A549 (cell line): ENCODE data around the gene ABCC9. TPM values are rescaled to one million over a fixed set of nuclear protein-coding genes. Genes with fewer than 3 reads are reported as not detected.

Experiments used
- ATAC-seq, 2 experiments: fragments of 200-7000 bp in 1 of 2; fragments of >200 bp in 1 of 2; cut with Nextera tagmentation in 1 of 2; cut with Tn5 transposase in 1 of 2; 3 replicates each; pipeline versions ENCODE4 v1.8.0 to v1.9.1; 2018 to 2020; ENCODE audit warnings: mild to moderate bottlenecking in 1 of 2, moderate library complexity in 1 of 2
- CTCF ChIA-PET: fragments of 300-600 bp; sonication (Branson Sonifier 250); formaldehyde crosslinking; extraction: SDS; loops from one replicate; lab custom pipeline; 2021; ENCODE audit warnings: antibody characterized with exemption, inconsistent platforms; lab: Yijun Ruan, JAX
- POLR2A ChIA-PET: fragments of 350-600 bp; formaldehyde crosslinking; extraction: SDS; loops from one replicate; lab custom pipeline; 2021; ENCODE audit warnings: antibody characterized with exemption, inconsistent platforms; lab: Yijun Ruan, JAX
- DNase-seq, 2 experiments: peaks; one replicate each; pipeline versions ENCODE4 v3.0.0 to v3.0.0-alpha.2; 2011 to 2016; ENCODE audit warnings: low read depth in 1 of 2, low spot score in 1 of 2
- FAIRE-seq: peaks from 2 replicates; lab custom pipeline; 2011; peaks lifted over from hg19 to GRCh38; lab: Jason Lieb, UNC
- H3K27ac ChIP-seq, 2 experiments: fragments of >200 bp; sonication (Bioruptor Twin); formaldehyde crosslinking; 3 replicates each; pipeline ENCODE4 v1.5.1; 2016 to 2017
- H3K4me1 ChIP-seq: fragments of >200 bp; sonication (Bioruptor Twin); formaldehyde crosslinking; 3 replicates; pipeline ENCODE4 v1.6.1; 2016
- H3K4me2 ChIP-seq: fragments of >200 bp; sonication (Bioruptor Twin); formaldehyde crosslinking; 3 replicates; pipeline ENCODE4 v1.6.1; 2016
- H3K4me3 ChIP-seq: fragments of >200 bp; sonication (Bioruptor Twin); formaldehyde crosslinking; 3 replicates; pipeline ENCODE4 v1.5.1; 2016
- H3K9me3 ChIP-seq: fragments of >200 bp; sonication (Bioruptor Twin); formaldehyde crosslinking; 3 replicates; pipeline ENCODE4 v1.6.1; 2016
- ATOH8 ChIP-seq: fragments of 250-450 bp; sonication (Bioruptor Pico); IDR thresholded peaks from 2 replicates; pipeline ENCODE4 v1.5.0; 2020; ENCODE audit warnings: low read depth, mild to moderate bottlenecking, moderate library complexity
- BHLHE40 ChIP-seq: IDR thresholded peaks from 2 replicates; pipeline ENCODE4 v1.6.1; 2012; ENCODE audit warnings: low read depth, low read length, inconsistent platforms
- CBX2 ChIP-seq: fragments of 200-600 bp; sonication (generic); IDR thresholded peaks from 2 replicates; pipeline ENCODE4 v1.6.1; 2016; ENCODE audit warnings: low read depth, mild to moderate bottlenecking, borderline replicate concordance
- CBX8 ChIP-seq: fragments of 200-600 bp; sonication (generic); IDR thresholded peaks from 2 replicates; pipeline ENCODE4 v1.6.1; 2016
- CEBPB ChIP-seq, 2 experiments: fragments of >200 bp in 1 of 2; sonication (Bioruptor Twin) in 1 of 2; formaldehyde crosslinking in 1 of 2; IDR thresholded peaks; 2 replicates each; pipeline ENCODE4 v1.6.1; 2012 to 2016
- CHD2 ChIP-seq: fragments of 150-350 bp; IDR thresholded peaks from 2 replicates; pipeline ENCODE4 v1.6.1; 2014; ENCODE audit warnings: low read length; ENCODE audit not compliant: partially characterized antibody
- EHMT2 ChIP-seq: fragments of 200-600 bp; sonication (generic); IDR thresholded peaks from 2 replicates; pipeline ENCODE4 v1.6.1; 2016; ENCODE audit warnings: antibody characterized with exemption, low read depth, mild to moderate bottlenecking, moderate library complexity
- FOSL2 ChIP-seq, 2 experiments: fragments of 450-650 bp in 1 of 2; fragments of >200 bp in 1 of 2; sonication (Bioruptor Twin) in 1 of 2; formaldehyde crosslinking; IDR thresholded peaks; 2 replicates each; pipeline versions ENCODE4 v1.5.0 to v1.6.1; 2016 to 2020; ENCODE audit warnings: mild to moderate bottlenecking in 1 of 2, moderate library complexity in 1 of 2
- FOXS1 ChIP-seq: fragments of 250-450 bp; sonication (Bioruptor Pico); IDR thresholded peaks from 2 replicates; pipeline ENCODE4 v1.5.0; 2020; ENCODE audit warnings: mild to moderate bottlenecking, moderate library complexity
- GATA3 ChIP-seq: IDR thresholded peaks from 2 replicates; pipeline ENCODE4 v1.6.1; 2012; ENCODE audit warnings: borderline replicate concordance
- HDAC2 ChIP-seq: fragments of 200-600 bp; sonication (generic); IDR thresholded peaks from 2 replicates; pipeline ENCODE4 v1.6.1; 2016
- HOXA7 ChIP-seq: fragments of 250-450 bp; sonication (Bioruptor Pico); IDR thresholded peaks from 2 replicates; pipeline ENCODE4 v1.5.0; 2020; ENCODE audit warnings: mild to moderate bottlenecking, moderate library complexity
- HOXB5 ChIP-seq: fragments of 250-450 bp; sonication (Bioruptor Pico); IDR thresholded peaks from 2 replicates; pipeline ENCODE4 v1.5.0; 2020; ENCODE audit warnings: mild to moderate bottlenecking, moderate library complexity
- JUNB ChIP-seq: fragments of >200 bp; sonication (Bioruptor Twin); formaldehyde crosslinking; IDR thresholded peaks from 2 replicates; pipeline ENCODE4 v1.6.1; 2016
- MAFK ChIP-seq: fragments of 450-650 bp; IDR thresholded peaks from 2 replicates; pipeline ENCODE4 v1.6.1; 2014; ENCODE audit not compliant: partially characterized antibody
- MAX ChIP-seq: IDR thresholded peaks from 2 replicates; pipeline ENCODE4 v1.6.1; 2012
- MYC ChIP-seq: IDR thresholded peaks from 2 replicates; pipeline ENCODE4 v1.6.1; 2012; ENCODE audit warnings: mild to moderate bottlenecking, inconsistent platforms, low read length, improper control_type of control experiment, borderline replicate concordance
- PHF8 ChIP-seq: fragments of 200-600 bp; sonication (generic); IDR thresholded peaks from 2 replicates; pipeline ENCODE4 v1.6.1; 2016; ENCODE audit warnings: low read depth, mild to moderate bottlenecking, antibody characterized with exemption, moderate library complexity, borderline replicate concordance
- POLR2A ChIP-seq: IDR thresholded peaks from 2 replicates; pipeline ENCODE4 v1.6.1; 2012; ENCODE audit warnings: mild to moderate bottlenecking, low read length
- POLR2AphosphoS2 ChIP-seq: conservative IDR thresholded peaks from 2 replicates; pipeline ENCODE4 v1.6.1; 2012; ENCODE audit warnings: low read length, improper control_type of control experiment, inconsistent platforms
- RCOR1 ChIP-seq: fragments of 150-350 bp; IDR thresholded peaks from 2 replicates; pipeline ENCODE4 v1.6.1; 2014; ENCODE audit warnings: antibody characterized with exemption, low read length, low read depth
- RFX5 ChIP-seq: fragments of 450-650 bp; IDR thresholded peaks from 2 replicates; pipeline ENCODE4 v1.7.1; 2014; ENCODE audit warnings: antibody characterized with exemption, mild to moderate bottlenecking, moderate library complexity
- RNF2 ChIP-seq: fragments of 200-600 bp; sonication (generic); IDR thresholded peaks from 2 replicates; pipeline ENCODE4 v1.6.1; 2016; ENCODE audit warnings: low read depth, mild to moderate bottlenecking, antibody characterized with exemption, moderate library complexity, borderline replicate concordance
- SMC3 ChIP-seq: fragments of >200 bp; sonication (Bioruptor Twin); formaldehyde crosslinking; IDR thresholded peaks from 3 replicates; pipeline ENCODE4 v1.6.1; 2018; ENCODE audit warnings: inconsistent platforms
- TFCP2L1 ChIP-seq: fragments of 250-450 bp; sonication (Bioruptor Pico); IDR thresholded peaks from 2 replicates; pipeline ENCODE4 v1.5.0; 2021; ENCODE audit warnings: mild to moderate bottlenecking
- ZSCAN20 ChIP-seq: fragments of 250-450 bp; sonication (Bioruptor Pico); IDR thresholded peaks from 2 replicates; pipeline ENCODE4 v1.8.0; 2022; ENCODE audit warnings: mild to moderate bottlenecking, moderate library complexity
- WGBS: methylation state at CpG from one replicate; pipeline ENCODE4 v1.1.6; 2017; ENCODE audit errors: missing lambda C conversion rate; 5-methylcytosine and 5-hydroxymethylcytosine counted together
- polyA plus RNA-seq, 4 experiments: library from polyadenylated mRNA; depleted of rRNA in 3 of 4; stranded (reverse); fragments of >200 nt; fragmentation: RNase III in 1 of 4; extraction: RNeasy Plus Mini Kit Qiagen cat#74134 plus additional on column Dnase treatment in 1 of 4; gene quantifications; 2 replicates in 3 of 4; 3 replicates in 1 of 4; pipeline ENCODE4 v1.2.3, GENCODE V29; 2011 to 2017
- TF ChIP-seq, protein P1 (sequence below): IDR thresholded peaks from 2 replicates; pipeline ENCODE4 v1.6.1; 2012
- TF ChIP-seq, protein P2 (sequence below): fragments of >200 bp; sonication (Bioruptor Twin); formaldehyde crosslinking; IDR thresholded peaks from 3 replicates; pipeline ENCODE4 v1.6.1; 2016

Gene ABCC9
- polyA plus RNA-seq, 2 of the 4 experiments (the other 2 are of a cell fraction), result 0.01 TPM; not detected in 1

DNA sequence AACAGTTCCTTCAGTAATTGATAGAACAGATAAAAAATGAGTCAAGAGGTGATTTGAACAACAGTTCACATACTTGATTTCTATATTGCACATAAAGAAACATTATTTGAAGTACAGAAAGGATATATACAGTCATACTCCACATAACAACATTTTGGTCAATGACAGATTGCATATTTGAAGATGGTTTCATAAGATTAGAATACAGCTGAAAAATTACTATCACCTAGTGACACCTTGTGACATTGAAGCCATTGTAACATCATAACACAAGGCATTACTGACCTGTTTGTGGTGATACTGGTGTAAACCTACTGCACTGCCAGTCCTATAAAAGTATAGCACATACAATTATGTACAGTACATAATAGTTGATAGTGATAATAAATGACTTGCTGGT is 43.1 kb upstream of the ABCC9 start:
- TF ChIP-seq MYC (no peak), FOXS1 (CRISPR knock-in tag) (no peak), POLR2A (no peak), TFCP2L1 (CRISPR knock-in tag) (no peak), ATOH8 (CRISPR knock-in tag) (no peak), RNF2 (no peak), MAFK (no peak), MAX (no peak), HOXB5 (CRISPR knock-in tag) (no peak)
- TF ChIP-seq, protein P1, sequence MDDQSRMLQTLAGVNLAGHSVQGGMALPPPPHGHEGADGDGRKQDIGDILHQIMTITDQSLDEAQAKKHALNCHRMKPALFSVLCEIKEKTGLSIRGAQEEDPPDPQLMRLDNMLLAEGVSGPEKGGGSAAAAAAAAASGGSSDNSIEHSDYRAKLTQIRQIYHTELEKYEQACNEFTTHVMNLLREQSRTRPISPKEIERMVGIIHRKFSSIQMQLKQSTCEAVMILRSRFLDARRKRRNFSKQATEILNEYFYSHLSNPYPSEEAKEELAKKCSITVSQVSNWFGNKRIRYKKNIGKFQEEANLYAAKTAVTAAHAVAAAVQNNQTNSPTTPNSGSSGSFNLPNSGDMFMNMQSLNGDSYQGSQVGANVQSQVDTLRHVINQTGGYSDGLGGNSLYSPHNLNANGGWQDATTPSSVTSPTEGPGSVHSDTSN, result no peak
- Histone ChIP-seq H3K4me3 (no peak overlapping the region), H3K4me2 (no peak overlapping the region), H3K9me3 (no peaks in the 10 kb centered on the region), H3K27ac (no peak overlapping the region), H3K4me1 (no peaks in the 10 kb centered on the region)
- CTCF ChIA-PET, result interaction anchor here (1.2 kb wide), 1 partner anchor 287 kb away, joined by 6 read pairs; no protein-coding TSS in a partner anchor
- POLR2A ChIA-PET, result no interaction called here
- no peak for ATAC-seq
- no peak for DNase-seq
- no peak for FAIRE-seq

GRCh38 chr12:21983095-21983494 is 41.9 kb upstream of the ABCC9 start:
- CTCF ChIA-PET, result interaction anchor here (0.6 kb wide), 1 partner anchor 711 kb away, joined by 3 read pairs; no protein-coding TSS in a partner anchor

DNA sequence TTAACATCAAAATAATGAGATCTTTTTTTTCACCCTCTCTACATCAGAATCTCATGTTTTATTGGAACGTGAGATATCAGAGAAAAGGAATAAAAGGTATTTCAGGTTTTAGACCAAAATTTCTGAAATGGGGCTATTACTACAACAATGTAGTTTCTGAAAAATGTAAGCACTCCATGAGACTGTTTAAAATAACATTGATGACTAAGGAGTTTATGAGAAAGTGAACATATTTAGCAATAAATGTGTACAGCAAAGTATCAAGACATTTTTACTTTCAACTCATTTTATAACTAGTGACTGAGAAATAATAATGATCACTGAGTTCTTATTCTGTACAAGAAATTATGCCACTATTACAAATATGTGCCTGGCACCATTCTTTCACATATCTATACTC is 39.3 kb upstream of the ABCC9 start:
- ATAC-seq (no peak), DNase-seq (no peak), FAIRE-seq (no peak)
- Histone ChIP-seq H3K27ac (no peak overlapping the region), H3K4me3 (no peak overlapping the region), H3K9me3 (no peaks in the 10 kb centered on the region), H3K4me1 (no peaks in the 10 kb centered on the region), H3K4me2 (no peak overlapping the region)
- CTCF ChIA-PET, result no interaction called here
- POLR2A ChIA-PET, result no interaction called here
- TF ChIP-seq EHMT2 (no peak), BHLHE40 (no peak), PHF8 (no peak), RCOR1 (no peak), JUNB (no peak), CHD2 (no peak), CBX8 (no peak), MAX (no peak), MYC (no peak), GATA3 (no peak), CEBPB (IDR thresholded peaks at IDR 0.05) (no peak), HOXA7 (no peak), POLR2AphosphoS2 (no peak), FOSL2 (IDR thresholded peaks at IDR 0.05) (no peak), FOSL2 (CRISPR knock-in tag; IDR thresholded peaks at IDR 0.05) (no peak), CBX2 (no peak), HDAC2 (no peak)
- TF ChIP-seq, protein P2, sequence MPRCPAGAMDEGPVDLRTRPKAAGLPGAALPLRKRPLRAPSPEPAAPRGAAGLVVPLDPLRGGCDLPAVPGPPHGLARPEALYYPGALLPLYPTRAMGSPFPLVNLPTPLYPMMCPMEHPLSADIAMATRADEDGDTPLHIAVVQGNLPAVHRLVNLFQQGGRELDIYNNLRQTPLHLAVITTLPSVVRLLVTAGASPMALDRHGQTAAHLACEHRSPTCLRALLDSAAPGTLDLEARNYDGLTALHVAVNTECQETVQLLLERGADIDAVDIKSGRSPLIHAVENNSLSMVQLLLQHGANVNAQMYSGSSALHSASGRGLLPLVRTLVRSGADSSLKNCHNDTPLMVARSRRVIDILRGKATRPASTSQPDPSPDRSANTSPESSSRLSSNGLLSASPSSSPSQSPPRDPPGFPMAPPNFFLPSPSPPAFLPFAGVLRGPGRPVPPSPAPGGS, result no peak
- 26% methylated on average over 1 of the region's 1 CpG for WGBS

More at GRCh38 chr12:21983095-21983494, 41.9 kb upstream of the ABCC9 start:
- H3K4me1 ChIP-seq, result no peaks in the 10 kb centered on the region
- no peak for TF ChIP-seq RFX5
- TF ChIP-seq MYC, result no peak
- no peak for TF ChIP-seq SMC3
- no peak for TF ChIP-seq JUNB
- no peak for TF ChIP-seq ZSCAN20
- H3K27ac ChIP-seq, result no peak overlapping the region
- H3K4me2 ChIP-seq, result no peak overlapping the region
- POLR2A ChIA-PET, result no interaction called here
- no peaks in the 10 kb centered on the region for H3K9me3 ChIP-seq
- 70% methylated on average over 3 of the region's 3 CpGs for WGBS
- no peak for ATAC-seq
- no peak overlapping the region for H3K4me3 ChIP-seq
- no peak for DNase-seq
- no peak for FAIRE-seq
